ENCODE data around the gene TSPAN1.

The TSPAN1 gene

DNA sequence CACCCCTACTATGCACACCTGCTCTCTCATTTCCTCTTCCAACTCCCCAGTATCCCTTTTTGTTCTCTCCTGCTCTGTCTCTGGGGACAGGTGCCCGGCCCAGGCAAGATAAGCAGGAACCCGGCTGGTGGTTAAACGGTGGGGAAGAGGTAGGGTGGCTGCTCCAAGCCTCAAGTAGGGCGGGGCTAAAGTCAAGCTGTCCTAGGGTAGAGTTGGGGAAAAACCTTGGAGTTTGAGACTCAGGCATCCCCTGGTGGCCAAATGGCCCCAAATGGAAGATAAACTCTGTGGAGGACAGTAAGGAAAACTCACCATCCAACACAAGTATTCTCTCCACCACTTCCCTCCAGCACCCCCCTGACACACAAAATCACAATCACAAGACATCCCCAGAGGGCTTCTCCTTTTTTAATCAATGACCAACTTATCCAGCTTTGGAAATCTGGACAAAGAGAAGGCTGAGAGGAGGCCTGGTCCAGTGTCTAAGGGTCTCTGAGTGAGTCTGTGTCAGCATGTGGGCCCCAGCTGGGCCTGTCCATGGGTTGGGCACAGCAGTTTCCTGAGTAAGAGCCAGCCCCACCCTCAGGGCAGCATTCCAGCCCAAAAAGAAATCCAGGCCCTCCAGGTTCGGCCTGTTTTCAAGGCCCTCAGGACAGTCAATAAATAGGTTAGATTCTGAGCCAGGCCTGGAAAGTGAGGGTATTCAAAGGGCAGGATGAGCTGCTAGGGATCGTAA, 13.6 kb downstream of the TSPAN1 start:
- no peak for DNase-seq

GRCh38 chr1:46190539-46190938, 15.7 kb downstream of the TSPAN1 start:
- no peak for DNase-seq

DNA sequence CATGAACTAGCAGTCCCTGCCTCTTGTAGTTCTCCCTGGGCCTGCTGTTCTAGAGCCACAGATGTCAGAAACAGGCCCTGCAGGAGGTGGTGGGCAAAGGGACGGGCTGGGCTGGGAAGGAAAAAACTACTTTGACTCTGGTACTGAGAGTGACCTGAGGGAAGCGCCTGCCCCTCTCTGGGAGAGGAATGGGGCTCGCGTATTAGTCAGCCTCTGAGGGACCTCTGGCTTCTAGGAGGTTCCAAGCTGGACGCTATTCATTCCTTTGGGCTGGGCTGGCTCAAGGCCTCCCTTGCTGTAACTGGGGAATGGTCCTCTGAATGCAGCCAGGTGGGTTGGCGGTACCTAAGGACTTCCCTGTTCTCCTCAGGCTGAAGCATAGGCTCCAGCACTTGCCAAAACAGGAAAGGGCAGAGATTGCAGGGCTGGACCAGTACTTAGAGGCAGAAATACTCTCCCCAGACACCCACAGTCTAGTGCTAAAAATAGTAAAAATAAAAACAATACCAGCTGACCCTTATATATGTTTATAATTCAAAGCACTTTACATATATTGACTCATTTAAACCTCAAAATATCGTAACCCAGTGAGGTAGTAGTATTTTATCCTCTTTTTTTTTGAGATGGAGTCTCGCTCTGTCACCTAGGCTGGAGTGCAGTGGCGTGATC, 16.3 kb downstream of the TSPAN1 start:
- DNase-seq = no peak

- no peak for DNase-seq
Observed at GRCh38 chr1:46192171-46192570, 17.3 kb downstream of the TSPAN1 start.

DNA sequence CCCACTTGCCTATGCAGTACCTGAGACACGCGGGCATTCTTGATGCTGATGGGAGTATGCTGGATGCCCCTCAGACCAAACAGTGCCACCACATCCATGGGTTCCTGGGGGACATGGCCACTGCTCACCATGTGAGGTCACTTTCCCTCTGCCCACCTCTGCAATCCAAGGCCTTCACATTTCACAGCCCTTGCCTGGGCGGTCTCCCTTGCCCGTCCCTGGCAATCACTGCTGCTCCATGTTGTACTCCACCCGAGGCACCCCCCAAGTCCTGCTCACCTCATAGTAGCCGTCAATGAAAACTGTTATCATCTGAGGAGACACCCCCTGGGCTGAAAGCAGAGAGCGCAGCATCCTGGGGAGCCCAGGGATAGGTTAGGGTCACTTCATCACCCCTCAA, 18.4 kb downstream of the TSPAN1 start:
- no peak for DNase-seq

DNA sequence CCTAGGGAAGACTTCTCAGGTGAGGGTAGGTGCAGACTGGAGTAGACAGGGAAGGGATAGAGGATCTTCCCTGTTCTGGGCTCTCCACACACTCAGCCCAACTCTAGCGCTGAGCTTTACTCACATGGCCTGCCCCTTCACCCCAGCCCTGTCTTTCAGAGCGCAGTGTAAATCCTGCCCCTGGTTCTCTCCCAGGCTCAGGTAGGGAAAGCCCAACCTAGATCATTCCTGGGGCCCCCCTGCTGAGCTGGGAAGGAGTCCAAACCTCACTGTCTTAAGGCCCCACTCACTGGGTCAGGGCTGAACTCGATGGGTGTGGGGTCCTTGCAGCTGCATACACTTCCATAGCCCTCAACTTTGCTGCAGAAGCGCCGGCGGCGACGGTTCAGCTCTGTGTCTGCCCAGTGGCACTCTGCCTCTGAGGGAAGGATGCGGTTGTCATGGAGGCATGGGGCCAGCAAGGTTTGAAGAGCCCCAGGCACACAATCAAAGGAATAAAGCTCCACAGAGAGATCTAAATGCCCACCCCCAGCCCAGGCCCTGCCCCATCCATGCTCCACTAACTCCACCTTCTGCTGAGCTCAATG, 19.2 kb downstream of the TSPAN1 start:
- no peak for DNase-seq

DNA sequence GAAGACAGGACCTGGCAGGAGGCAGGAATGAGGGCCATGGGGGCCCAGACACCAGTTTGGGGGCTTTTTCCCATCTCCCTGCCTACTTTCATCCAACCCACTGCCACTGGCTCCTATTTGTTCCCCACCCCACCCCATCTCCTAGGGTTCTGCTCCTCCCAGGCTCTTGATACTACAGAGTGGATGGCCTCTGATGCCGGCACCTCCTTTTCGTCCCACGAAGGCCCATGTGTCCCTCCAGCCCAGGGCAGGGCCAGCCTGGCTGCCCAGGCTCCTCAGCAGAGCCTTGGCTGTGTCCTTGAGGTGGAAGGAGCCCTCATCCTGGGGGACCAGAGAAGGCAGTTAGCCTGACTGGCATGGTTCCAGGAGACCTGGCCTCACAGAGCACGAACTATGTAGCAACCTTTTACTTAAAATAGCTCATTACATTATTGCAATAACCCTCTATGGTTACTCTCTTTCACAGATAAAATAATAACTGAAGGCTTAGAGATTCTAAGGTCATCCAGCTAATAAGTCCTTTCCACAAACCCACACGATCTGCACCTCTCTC, 19.8 kb downstream of the TSPAN1 start:
- DNase-seq = no peak

- no peak for DNase-seq
Observed at GRCh38 chr1:46196609-46197008, 21.7 kb downstream of the TSPAN1 start.

GRCh38 chr1:46197560-46197963, 22.7 kb downstream of the TSPAN1 start:
- DNase-seq = no peak

GRCh38 chr1:46197964-46198811, 23.3 kb downstream of the TSPAN1 start, which contains the start of gene POMGNT1:
POMGNT1 (minus strand) TSS chr1:46198434; CDS start chr1:46197821, 613 bp downstream.
- DNase-seq = peak; percentile 20

GRCh38 chr1:46199233-46199749, 24.4 kb downstream of the TSPAN1 start:
- DNase-seq = no peak

- DNase-seq = no peak
Observed at GRCh38 chr1:46203738-46204405, 29.0 kb downstream of the TSPAN1 start.

DNA sequence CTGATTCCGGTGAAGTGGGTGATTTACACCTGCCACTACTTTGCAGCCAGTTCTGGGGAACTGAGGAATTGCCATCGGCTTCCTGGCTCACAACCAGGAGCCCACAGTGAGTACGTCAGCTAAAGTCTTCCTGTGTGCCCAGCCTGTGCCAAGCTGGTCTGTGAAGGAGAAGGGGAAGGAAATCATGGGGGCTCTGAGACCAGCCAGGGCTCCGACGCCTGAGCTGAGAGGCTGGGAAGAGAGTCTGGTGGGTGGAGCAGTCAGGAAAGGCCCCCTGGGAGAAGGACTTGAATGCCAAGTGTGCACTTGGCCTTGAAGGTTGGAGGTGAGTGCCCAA, 29.5 kb downstream of the TSPAN1 start:
- no peak for DNase-seq

DNA sequence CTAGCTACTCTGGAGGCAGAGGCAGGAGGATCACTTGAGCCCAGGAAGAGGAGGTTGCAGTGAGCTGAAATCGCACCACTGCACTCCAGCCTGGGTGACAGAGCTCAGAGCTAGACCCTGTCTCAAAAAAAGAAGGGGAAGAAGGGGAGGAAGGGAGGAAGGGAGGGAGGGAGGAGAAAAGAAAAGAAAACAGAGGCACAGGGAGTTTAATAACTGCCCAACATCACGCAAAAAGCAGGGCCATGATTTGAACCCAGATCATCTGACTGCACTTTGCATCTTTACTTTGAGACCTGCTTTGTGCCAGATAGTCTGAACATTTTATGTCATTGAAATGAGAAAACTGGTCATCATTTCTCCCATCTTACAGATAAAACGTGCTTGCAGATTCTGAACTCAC, 30.3 kb downstream of the TSPAN1 start:
- no peak for DNase-seq

GRCh38 chr1:46205791-46206190, 30.9 kb downstream of the TSPAN1 start:
- DNase-seq = no peak

DNA sequence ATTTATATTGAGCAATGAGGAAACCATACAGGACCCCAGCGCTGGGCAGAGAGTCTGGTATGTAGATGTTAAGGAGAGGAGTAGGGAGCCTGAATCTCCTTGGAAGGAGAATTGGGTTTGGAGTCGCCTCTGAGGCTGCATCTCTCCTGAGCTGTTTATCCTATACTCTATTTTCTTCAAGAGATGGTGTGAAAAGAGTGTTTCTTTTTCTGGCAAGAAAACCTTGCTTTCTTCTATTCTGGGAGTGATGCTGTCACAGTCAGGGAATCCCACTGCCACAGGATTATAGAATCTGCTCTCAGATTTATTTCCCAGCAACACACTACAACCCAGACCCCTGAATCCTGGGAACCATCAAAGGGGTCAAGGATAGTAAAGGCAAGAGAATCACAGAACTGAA, 31.5 kb downstream of the TSPAN1 start:
- no peak for DNase-seq

GRCh38 chr1:46210561-46210960, 35.7 kb downstream of the TSPAN1 start:
- DNase-seq = no peak

- no peak for DNase-seq
Observed at GRCh38 chr1:46211051-46211450, 36.2 kb downstream of the TSPAN1 start.

GRCh38 chr1:46215504-46215903, 40.6 kb downstream of the TSPAN1 start:
- no peak for DNase-seq

- DNase-seq = no peak
Observed at GRCh38 chr1:46218443-46218842, 43.6 kb downstream of the TSPAN1 start.

DNA sequence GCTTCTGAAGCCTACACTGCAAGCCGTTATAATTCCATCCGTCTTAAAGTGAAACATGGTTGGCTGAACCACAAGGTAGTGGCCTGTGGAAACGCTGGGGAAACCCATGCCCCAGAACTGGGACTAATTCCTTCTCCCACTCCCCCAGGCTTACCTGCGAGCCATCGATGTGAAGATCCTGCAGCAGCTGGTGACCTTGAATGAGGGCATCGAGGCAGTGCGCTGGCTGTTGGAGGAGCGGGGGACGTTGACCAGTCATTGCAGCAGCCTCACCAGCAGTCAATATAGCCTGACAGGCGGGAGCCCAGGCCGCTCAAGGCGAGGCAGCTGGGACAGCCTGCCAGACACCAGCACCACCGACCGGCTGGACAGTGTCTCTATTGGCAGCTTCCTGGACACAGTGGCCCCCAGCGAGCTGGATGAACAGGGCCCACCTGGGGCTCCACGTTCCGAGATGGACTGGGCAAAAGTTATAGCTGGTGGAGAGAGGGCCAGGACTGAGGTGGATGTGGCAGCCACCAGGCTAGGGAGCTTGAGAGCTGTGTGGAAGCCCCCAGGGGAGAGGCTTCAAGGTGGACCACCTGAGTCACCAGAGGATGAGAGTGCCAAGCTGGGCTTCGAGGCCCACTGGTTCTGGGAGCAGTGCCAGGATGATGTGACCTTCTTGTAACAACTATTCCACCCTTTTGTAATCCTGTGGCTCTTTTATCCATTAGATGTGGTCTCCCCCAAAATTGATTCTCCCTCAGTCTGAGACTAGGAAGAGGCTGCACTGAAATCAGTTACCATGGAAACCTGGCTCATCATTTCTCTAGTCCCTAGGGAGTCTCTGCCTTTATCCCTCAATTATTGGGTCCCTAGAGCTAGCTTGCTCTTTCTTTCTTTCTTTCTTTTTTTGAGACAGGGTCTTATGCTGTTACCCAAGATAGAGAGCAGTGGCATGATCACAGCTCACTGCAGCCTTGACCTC, 44.9 kb downstream of the TSPAN1 start:
- DNase-seq = no peak
